NCI-H2196 treated with DMSO at 0.1 percent for 48 hours (cell line): ENCODE results near the gene CAPN9.

Experiments
- DNase-seq: peaks from one replicate; lab custom pipeline; 2025; ENCODE audit not compliant: unreplicated experiment; lab: John Stamatoyannopoulos, UW

CAPN9 gene

DNA sequence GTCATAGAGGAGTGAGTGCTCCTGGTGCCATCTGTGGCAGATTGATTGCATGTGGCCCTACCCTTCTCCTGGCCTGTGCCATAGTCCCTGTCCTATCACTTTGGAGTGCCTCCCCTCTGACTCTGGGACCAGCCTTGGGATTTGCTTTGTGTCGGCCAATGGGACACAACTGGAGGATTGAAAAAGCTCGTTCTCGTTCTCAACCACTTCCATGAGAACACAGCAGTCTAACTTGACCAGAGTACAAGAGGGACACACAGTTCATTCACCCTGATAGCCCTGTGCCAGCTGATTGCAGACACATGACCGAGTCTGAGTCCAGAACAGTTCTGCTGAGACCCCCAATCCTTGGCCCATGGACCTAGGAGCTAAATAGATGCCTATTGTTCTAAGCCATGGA is 73.4 kb downstream of the CAPN9 start:
- no peak for DNase-seq

DNA sequence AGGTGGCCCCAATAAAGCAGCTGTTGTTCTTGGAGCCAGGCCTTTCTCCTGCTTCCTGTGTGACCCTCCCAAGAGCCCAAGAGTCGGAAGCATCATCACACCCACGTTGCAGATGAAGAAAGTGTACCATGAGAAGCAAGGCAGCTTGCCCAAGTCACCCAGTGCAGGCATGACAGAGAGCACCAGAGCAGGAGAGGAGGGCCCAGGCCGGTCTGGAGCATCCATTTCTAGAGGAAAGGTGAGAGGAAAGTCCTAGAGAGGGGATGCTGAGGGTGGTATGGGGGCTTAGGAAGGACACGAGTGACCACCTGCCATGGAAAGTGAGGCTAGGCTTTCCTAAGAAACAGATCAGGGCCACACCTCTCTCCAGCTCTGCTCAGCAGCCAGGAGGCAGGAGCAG is 74.2 kb downstream of the CAPN9 start:
- no peak for DNase-seq

DNA sequence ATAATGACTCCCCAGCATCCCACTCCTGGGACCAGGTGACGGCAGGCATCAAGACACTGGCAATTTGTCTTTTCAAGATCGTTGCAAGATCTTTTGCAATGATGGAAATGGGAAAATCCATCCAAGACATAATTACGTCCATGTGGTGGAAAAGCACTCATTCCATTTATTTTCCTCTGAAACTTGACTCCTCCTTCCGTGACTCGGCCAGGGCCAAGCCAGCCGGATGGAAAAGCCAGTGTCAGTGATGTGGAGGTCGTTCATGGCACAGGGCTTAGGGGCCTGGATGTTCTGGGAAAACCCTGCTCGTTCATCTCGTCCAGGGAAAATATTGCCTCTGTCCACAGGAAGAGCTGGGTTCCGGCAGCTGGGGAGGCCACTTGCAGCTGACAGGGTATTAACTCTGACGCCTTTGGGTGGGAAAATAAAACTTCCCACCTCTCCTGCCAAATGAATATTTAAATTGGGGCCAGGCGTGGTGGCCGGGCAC is 74.9 kb downstream of the CAPN9 start:
- DNase-seq, result no peak

DNA sequence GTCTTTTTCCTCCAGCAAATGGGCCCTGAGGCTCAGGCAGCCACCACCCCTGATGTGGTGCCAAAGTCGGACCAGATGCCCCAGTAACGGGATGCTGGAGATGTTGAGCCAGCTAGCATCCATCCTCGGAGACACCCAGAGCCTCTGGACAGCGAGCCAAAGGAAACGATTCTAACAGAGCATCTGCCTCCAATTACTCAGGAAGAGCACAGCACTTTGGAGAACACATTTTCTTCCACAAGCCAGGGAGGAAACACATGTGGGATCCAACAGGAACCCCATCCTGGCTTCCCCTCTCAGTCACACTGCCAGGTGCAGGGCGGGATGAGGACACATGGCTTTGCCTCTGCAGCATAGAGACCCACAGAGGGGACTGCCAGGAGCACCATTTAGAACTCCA is 76.2 kb downstream of the CAPN9 start:
- no peak for DNase-seq

DNA sequence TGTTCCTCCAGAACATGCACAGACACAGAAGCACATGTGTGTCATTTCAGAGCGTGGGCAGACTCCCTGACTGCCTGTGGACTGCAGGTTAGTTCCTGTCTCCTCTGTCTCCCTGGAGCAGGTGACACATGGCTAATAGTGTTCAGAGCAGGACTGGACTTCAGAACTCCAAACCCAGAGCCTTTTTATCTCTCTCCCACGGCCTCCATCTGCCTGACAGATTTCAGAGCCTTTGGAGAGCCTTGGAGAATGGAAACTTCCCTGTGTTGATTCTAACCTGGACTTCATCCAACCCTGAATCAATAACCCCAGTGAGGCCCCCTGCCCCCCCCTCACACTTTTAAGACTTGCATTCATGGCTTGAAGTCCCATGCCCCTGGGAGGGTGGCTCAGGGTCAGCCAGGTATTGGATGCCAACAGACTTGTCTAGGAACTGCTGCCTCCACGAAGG is 76.8 kb downstream of the CAPN9 start:
- DNase-seq, result no peak

DNA sequence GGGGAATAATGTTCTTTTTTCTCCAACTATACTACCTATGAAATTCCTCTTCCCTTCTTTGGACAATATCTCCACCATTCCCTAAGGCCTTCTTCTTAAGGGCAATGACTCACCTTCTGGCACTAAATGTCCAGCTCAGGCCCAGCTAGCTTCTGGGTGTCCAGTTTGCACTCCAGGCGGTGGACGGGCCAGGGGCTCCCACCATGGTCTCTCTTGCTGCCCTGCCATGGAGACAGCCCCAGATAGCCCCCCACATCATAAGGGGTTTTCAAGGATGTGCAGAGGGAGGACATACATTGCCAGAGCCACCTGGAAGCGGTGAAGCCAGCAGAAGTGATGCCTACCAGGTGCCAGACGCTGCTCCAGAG is 77.3 kb downstream of the CAPN9 start:
- no peak for DNase-seq

DNA sequence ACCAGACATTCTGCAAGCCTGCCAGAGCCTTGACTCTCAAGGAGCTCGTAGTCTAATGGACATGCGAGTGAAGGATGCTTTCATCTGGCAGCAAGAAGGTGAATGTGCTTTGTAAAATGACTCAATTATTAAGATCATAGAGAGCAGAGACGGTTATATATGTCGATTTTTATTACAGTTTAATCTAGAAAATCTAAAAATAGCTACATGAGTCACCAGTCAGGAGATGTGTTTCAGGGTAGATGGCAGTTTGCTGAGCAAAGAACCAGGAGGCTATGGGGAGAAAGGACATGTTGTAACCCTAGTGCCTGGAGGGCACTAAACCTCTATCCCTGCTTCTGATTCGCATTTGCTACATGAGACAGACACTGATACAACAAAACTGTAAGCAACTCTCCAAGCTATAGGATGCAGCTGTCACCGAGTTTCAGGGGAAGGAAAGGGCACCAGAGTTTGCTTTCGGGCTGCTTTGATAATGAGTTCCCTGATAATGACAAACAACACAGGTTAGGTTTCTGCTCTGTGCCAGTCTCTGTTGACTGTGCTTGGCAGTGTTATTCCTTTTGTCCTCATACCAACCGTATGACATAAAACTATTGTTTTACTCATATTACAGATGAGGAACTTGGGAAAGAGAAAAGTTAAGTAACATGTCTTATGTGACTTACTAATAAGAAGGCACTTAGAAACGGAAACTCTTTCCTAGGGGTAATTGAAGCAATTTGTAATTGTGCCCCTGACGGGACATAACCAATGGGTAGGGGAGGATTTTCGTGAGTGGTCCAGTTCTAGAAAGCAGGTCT is 77.9 kb downstream of the CAPN9 start:
- peak; percentile 62 for DNase-seq

DNA sequence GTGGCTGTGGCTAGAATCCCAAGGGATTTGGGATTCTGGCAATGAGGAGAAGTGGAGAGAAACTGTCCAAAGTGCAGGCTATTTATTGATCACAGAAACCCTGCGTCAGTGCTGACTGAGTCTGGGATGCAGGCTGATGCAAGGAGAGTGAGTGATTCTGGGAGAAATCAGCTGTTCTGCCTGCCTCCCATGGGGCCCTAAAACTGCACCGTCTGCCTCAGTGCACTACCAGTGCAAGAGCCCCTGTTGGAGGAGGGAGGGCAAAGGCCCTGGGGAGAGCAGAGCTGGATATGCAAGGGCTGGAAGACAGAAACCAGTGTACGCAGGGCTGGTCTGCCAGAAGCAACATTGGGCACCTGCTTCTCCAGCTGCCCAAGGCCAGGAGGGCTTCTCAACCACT is 78.6 kb downstream of the CAPN9 start:
- no peak for DNase-seq

DNA sequence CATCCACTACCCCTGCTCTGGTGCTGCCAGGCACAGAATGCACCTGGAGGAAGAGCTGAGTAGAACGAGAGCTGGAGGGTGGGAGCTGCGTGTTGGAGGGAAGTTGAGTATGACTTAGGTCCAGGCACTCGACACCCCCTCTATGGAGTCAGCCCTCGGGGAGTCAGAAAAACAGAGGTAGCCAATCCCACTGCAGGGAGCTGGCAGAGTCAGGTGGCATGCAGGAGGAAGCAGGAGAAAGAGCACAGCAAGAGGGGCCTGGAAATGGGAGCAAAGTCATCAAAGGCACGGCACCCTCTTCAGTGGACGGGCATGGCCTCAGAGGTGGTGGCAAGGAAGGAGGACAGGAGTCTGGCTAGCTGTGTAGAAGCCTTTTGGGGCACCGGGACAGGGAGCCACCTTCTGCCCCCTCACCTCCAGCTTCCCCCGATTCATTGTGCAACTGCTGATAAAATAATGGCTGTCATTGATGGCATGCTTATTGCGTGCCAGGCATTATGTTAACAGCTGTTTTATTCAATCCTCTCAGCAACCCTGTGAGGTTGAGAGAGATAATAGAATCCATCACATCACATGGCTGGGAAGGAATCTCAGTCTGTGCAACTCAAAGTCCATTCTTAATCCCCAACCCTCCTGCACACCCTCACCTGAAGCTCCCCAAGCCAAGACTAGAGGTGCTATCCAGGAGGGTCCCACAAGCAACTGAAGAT is 79.1 kb downstream of the CAPN9 start:
- no peak for DNase-seq

DNA sequence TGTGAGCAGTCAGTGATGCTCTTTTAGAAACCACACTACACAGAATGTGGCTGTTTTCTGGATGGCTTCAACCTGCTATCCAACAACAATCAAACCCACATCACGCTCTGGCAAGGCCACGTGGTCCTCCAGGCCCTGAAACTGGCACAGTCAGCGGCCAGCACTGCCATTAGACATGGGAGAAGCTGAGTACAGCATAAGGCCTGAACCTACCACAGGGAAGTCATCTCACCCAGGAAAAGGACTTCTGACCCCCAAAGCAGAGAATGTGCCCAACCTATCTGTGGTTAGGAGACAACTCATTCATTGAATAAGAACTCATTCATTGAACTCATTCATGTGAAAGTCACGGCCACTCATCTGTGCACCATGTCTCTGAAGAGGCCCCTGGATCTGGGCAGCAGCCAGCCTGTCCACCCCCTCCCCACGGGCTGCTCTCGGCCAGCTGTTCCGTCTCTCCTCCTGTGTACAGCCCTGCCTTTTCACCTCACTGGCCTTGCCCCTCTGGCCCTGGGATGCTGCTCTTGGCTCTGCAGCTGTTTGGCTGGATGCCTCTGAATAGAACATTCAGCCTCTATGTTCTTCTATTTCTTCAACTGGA is 80.0 kb downstream of the CAPN9 start:
- no peak for DNase-seq

DNA sequence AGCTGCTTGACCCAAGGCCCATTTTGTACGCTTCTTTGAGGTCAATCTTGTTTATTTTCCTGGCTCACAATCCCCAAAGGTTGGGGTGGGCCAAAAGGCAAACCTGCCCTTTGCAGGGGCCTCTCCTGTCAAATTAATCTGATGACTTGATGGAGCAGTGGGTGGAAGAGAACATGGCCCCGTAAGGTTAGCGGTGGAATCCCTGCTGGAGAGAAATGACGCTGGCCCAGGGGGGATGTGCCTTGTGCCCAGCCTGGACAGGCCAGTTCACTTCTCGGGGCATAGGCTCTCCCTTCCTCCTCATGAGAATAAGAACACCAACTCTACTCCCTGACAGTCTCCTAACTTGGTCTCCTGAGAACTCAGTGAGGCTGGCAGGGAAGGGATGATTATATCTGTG is 80.6 kb downstream of the CAPN9 start:
- no peak for DNase-seq

DNA sequence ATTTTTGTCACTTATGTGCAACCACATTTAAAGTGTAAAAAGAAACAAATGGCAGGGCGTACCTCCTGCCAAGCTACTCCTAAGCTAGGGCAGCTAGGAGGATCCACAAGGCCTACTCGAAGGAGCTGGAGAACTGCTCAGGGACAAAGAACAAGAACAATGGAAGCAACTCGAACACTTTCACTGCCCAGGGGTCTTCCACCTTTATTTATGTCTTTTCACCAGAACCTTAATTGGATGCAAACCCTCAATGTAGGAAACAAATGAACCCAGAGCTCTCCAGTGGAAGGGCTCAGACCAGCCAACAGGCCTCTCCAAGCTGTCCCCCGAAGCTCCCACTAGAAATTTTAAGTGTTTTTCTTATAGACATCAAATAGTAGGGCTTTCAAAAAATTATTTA is 81.2 kb downstream of the CAPN9 start:
- no peak for DNase-seq

DNA sequence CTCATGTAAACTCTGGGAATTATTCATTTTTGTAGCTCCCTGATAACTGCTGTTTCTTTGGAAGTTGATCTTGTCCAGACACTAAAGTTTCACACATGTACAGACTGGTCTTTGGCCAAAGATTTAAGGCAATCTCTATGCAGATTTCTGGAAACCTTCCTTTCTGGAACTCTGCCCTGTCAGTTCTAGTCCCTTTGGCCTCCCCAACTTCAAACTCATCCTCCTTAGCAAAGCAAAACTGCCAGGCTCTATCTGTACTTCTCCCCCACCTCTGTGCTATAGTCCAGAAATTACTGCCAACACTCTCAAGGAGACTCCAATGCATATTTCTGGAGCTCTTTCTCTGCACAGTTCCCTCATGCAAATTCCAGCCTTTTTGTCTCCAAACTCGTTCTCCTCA is 84.6 kb downstream of the CAPN9 start:
- DNase-seq, result no peak

DNA sequence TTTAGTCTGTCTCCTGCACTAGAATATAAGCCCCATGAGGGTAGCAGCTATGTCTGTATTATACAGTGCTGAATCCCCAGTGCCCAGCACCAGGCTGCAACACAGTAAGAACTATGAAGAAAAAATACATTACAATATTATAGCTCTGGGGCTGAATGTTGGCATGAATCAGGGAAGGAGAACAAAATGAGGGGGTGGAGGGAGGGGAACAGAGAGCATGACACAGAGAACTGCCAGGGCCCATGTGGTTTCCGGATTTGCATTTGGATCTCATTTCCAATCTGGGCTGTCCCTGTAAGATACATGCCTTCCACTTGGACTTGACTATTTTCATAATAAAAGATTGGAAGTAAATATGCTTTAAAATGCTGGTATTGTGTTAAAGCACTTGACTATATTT is 85.3 kb downstream of the CAPN9 start:
- no peak for DNase-seq

DNA sequence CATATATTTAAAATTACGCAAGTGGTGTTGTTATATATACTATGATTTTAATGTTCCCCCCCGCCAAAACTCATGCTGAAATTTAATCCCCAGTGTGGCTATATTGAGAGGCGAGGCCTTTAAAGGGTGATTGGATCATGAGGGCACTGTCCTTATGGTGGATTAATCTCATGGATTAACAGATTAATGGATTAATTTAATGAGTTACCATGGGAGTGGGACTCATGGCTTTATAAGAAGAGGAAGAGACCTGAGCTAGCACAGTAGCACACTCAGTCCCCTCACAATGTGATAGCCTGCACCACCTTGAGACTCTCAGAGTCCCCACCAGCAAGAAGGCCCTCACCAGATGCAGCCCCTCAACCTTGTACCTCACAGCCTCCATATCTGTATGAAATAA is 86.3 kb downstream of the CAPN9 start:
- DNase-seq, result no peak

DNA sequence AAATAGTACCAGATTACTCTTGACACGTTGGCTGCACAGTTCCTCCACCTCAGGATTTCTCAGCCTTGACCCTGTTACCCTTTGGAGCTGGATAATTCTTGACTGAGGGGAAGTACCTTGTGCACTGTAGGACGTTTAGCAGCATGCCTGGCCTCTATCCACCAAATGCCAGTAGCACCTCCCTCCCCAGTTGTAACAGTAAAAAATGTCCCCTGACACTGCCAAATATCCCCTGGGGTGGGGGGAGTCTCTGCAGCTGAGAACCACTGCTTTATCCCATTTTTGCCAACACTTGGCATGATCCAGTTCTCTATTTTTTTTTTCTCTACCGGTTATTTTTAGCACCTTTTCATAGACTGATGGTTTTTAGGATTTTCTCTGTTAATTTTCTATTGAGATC is 87.1 kb downstream of the CAPN9 start:
- DNase-seq, result no peak

DNA sequence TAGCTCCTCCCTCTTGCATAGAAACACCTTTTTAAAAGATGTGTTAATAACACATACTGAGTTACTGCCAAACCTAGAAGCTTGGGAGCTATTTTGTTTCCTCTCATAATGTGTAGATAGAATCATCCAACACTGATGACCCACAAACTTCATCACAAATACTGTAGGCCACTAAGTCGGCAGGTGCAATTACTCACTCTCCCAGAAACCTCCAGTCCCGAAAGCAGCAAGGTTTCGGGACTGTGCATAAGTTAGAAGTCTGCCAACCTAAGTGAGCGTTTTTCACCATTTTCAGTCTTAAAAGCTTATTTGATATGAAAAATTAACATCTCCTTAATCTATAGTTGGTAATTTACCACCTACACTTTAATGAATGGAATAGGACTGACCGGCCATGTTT is 89.2 kb downstream of the CAPN9 start:
- no peak for DNase-seq

DNA sequence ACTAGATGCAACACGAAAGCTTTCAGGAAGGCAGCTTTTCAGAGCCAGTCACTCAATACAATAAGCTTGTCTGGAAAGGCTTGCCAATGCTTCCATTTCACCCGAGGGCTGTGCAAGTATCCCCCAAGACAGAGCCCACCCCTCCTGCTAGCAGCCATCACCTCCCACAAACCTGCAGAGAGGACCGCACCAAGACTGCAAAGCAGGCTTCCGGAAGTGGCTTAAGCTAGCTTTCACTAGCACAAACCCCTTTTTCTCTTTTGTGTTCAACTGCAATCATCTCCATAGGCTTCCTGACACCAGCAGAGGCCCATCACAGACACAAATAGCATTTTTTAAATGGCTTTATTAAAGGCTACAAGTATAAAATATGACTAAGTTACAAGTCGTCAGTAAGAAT is 89.6 kb downstream of the CAPN9 start:
- DNase-seq, result no peak

DNA sequence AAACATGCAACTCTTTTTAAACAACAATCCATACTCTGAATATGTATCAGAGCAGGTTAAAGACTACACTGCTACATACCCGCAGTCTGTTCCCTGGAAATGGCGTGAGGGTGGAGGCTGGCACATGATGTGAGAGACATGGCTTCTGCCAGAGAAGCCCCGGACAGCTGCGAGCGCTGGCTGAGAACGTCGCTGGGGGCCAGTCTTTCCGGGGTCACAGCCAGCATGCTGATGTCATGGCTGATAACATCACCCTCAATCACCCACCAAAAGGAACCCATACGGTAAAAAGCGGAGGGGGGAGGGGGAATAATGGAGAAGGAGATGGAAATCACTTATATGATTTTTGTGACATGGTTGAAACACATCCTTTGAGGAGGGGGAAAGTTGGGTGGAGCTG is 92.0 kb downstream of the CAPN9 start:
- DNase-seq, result no peak

DNA sequence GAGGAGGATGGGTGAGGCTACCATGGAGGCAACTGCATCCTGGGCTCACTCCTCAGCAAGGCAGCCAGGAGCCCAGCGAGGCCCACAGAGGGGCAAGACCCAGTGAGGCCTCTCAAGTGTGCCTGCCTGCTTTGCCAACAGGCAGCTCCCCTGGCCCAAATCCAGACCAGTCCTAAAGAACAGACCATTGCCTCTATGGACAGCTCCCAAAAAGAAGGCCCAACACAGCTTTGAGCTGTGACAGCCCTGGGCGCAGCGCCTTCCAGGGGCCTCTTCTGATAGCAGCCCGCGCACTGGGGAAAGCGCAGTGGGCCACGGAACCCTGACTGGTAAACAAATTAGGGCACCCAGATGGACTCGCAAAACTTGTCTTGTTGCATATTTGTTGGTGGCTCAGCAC is 95.6 kb downstream of the CAPN9 start:
- DNase-seq, result no peak

DNA sequence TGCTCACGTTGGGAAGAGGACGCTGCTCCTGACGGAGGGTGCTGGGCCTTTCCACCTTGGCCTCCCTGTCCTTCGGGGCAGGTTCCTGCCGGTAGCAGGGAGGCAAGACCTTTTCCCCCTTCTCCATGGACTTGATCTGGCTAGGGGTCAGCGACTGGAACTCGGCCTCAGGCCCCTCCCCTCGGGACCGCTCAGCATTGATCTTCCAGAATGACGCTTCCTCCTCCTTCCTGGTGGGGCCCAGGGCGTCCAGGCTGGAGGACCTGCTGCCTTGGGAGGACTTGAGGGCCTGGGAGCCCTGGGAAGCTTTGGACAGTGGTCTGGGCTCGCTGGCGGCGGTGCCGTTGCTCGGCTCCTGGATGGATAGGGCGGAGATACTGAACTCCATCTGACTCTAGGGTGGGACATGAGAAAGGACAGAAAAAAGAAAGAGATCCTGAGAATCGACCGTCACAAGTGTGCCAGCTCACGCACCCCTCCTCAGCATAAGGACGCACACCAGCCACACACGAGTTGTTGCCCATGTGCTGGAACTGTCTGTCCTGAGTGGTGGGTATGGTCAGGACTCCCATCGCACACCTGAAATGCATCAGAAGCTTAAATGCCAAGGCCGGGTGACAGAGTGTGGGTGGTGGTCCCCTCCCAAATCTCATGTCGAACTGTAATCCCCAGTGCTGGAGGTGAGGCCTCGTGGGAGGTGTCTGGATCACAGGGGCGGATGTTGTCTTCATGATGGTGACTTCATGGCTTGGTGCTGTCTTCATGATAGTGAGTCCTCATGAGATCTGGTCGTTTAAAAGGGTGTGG is 96.5 kb downstream of the CAPN9 start:
- no peak for DNase-seq
